NK-92 treated with Interleukin-12 subunit alpha and Interleukin-12 subunit beta, amount 100 ng/mL, for 24 hours (cell line): ENCODE data around the gene LDLRAD4.
"Not testable (repeated sequence)": the region's sequence is repeated elsewhere in the genome, so short reads cannot be mapped to it uniquely, and the experiment has no call there.

Experiments
- DNase-seq: peaks from one replicate; lab custom pipeline; 2025; lab: John Stamatoyannopoulos, UW

The LDLRAD4 gene

DNA sequence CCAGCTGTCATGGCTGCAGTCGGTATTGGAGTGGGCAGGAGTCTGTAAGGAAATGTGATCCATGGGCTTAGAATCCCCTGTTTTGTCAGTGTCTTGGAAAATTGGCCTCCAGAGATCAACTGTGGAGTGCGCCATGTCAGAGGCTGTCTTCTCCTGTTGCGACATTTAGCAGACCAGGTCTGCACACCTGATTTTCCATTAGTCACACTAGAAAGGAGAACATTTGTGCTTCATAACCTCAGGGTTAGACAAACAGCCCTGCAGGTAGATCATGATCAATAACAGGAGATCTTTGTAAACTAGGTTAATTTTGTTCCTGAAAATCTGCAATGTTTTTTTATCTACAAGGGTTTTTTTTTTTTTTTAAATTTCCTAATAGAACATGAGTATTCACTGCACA is 28.0 kb downstream of the LDLRAD4 start:
- no peak for DNase-seq

DNA sequence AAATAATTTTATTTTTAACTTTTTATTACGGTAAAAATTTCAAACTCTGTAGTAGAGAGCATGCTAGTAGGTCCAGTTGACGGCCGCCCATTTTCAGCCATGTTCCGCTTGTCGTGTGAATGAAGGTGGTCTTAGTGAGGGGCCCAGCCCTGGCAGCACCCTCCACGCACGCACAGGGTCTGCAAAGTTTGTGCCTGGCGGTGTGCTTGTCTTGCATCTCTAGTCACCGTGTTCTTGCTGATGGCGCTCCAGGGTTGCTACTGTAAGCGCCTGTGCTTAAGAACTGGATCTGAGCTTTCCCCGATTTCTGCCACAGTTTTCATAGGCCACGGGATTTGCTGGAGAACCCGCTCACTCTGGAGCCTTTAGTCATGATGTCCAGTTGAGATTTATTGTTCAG is 28.9 kb downstream of the LDLRAD4 start:
- no peak for DNase-seq

DNA sequence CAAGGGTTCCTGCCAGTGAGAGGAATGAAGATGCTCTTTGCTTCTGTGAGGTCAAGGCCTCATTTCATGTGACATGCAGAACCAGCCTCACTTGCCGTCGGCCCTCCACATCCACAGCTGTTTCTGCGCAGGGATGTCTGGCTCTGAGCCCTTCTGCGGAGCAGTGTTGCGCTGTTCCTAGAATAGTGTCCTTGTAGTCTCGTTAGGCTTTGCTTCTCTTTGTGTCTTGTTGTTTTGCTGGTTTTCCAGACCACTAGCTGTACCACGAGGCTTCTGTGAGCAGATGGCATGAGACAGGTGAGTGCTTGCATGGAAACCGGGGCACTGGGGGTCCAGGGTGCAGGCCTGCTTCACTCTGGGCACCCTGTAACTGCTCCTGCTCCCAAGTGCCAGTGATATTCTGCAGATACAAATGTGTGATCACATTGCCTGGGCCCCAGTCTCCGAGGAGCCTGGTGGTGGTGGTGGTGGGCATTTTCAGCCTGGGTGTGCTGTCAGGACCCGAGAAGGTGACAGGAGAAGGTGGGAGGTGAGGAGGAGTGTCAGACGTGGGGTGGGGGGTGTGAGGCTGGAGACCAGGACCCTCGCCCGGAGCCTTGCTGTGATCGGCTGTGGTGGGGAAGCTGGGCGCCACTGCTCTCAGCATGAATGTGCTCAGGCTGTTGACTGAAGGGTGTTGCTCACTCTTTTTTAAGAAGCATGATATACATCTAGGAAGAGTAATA is 34.3 kb downstream of the LDLRAD4 start:
- no peak for DNase-seq

DNA sequence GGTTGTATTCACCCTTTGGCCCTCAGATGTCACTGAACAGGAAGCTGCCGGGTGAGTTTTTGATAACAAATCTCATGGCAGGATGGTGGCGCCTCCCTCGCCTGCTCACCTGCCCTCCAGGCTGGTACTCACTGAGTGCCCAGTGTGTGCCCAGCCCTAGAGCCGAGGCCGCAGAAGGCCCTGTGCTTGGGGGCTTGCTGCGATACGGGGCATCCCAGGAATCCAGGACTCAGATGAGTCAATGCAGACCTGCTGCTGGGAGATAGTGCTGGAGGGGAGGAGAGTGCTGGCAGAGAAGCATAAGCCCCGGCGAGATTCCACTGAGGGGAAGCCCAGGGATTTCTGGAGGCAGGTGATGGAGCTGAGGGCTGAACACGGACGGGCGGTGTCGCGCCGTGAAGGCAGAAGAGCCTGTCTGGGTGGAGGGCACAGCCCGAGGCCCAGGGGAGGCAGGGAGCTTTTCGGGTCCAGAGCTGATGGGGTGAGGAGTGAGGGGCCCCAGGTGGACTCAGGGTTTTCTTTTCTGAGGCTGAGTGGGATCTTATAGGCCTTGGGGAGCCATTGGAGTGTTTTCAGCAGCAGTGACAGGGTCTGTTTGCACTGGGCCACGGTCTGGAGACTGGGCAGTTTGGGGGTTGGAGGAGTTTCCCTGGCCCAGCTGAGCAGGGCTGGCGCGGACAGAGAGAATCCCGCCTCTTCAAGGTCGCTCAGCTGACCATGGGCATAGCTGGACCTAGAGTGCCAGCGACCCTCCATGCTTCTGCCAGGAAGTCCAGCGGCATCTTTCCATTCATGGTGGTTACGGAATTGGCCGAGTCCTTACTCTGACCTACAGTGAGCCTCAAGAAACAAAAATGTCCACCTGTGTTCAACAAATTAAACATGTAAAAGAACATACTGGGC is 35.5 kb downstream of the LDLRAD4 start:
- no peak for DNase-seq

DNA sequence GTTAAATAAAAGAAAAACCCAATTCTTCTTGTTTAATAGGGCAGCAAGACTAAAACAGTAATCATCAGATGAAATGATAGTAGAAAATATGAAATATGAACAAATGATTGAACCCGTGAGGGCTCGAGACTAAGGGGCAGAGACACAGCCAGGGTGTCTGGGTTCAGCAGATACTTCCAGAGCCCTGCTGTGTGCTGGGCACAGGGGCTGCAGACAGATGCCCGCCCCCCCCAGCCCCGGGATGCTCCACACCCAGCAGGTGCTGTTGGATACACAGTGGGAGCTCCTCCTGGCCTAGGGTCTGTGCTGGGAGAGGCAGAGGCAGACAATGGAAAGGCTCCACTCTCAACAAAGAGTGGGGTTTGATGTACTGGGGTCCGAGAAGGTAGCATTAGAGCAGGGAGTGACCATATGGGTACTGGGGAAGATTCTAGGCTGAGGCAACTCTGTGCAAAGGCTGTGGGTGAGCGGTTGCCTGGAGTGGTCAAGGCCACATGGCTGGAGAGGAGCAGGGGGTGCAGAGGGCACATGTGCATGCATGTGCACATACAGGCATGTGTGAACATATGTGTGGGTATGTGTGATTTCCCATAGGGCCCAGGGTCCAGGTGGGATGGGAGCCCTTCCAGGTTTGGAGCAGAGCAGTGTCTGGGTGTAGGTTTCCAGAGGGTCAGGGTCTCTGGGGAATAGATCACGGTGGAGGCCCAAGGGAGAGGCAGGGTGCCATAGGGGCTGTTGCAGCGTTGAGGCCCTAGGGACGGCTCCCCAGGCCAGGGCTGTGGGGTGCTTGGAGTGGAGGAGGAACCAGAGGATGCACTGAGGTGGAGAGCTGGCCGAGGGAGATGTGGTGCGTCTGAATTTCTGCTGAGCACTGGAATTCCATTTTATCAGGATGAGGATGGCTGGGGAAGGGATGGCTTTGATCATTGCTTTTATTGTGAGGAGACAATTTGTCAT is 36.7 kb downstream of the LDLRAD4 start:
- no peak for DNase-seq

DNA sequence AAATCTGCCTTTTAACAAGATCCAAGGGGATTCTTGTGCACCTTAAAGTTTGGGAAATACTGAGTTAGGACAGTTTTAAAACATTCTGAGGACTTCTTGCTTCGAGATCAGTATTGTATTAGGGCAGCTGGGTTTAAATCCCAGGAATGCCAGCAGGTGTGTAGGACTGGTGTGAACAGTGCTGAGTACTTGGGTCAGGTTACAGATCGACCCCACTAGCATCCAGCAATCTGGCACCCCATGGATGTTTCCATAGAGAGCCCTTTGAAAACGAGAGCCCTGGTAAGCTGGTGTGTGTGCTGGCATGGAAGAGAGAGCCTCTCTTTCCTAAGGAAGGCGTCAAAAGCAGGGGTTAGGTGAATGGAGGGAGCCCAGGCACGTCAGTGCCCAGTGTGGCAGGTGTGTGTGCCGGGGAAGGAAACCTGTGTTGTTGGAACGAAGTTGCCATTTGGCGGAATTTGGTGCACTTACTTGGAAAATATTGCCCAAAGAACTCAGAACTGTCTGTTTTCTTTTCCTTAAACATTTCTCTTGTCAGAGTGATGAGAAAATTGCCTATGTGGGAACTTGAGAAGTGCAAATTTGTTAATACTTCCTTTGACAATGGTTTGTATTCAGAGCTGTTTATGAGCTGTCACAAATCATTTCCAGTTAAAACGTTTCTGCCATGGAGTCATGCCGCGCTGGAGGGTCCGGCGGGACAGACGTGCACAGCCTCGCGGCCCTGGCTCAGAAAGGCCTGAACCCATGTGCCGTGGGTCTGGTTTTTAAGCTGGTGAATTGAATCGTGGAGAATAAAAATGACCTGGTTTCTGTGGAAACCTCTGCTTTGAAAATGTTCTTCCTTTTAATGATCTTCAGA is 38.1 kb downstream of the LDLRAD4 start:
- no peak for DNase-seq

DNA sequence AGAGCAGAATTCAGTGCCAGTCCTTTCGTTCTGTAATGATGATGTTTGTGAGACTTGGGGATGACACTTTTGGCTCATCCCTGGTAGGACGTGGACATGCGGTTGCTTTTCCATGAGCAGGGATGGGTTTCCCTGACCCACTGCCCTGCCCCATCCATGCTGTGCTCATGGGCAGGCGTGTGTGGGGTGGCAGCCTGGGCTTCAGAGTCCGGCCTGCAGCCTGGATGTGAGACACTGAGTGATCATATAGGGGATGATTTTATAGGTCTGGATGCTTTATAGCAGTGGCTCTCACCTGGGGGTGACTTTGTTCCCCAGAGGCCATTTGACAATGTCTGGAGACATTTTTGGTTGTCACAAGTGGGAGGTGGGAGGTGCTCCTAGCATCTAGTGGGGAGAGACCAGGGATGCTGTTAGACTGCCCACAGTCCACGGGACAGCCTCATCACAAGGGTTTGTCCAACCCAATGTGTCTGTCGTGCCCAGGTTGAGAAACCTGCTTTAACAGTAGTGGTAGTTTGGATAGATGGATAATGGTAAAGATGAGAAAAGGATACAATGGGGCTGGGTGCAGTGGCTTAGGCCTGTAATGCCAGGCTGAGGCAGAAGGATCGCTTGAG is 38.9 kb downstream of the LDLRAD4 start:
- DNase-seq, result no peak

DNA sequence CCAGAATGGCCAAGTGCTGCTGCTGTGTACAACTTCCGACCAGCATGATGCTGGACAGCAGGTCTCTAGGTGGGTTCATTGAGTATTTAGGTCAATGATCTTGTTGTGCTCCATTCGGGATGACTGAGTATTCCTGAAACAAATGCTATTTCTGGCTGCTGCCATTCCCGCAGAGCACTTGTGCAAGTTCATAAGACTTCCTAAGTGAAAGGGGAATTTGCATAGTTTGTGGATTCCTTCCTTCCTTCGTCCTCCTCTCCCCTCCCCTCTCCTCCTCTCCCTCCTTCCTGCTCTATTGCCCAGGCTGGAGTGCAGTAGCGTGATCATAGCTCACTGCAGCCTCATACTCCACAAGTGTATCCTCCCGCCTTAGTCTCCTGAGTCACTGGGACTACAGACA is 40.4 kb downstream of the LDLRAD4 start:
- no peak for DNase-seq

DNA sequence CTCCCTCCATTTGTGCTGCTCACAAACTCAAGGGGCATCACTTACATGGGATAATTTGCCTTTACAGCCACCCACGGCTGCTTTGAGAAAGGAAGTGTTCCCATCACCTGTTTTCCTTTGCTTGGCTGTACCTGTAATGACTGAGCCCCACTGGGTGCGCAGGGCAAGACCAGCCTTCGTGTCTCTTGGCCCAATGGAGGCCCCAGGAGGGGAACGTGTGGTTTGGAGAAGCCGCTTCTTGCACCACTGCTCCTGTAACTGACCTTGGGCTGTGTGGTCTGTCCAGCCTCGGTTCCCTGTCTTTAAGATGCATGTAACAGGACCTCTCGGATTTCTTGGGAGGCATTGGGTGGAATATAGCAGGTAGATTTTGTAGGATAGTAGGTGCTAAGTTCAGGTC is 41.1 kb downstream of the LDLRAD4 start:
- DNase-seq, result no peak

DNA sequence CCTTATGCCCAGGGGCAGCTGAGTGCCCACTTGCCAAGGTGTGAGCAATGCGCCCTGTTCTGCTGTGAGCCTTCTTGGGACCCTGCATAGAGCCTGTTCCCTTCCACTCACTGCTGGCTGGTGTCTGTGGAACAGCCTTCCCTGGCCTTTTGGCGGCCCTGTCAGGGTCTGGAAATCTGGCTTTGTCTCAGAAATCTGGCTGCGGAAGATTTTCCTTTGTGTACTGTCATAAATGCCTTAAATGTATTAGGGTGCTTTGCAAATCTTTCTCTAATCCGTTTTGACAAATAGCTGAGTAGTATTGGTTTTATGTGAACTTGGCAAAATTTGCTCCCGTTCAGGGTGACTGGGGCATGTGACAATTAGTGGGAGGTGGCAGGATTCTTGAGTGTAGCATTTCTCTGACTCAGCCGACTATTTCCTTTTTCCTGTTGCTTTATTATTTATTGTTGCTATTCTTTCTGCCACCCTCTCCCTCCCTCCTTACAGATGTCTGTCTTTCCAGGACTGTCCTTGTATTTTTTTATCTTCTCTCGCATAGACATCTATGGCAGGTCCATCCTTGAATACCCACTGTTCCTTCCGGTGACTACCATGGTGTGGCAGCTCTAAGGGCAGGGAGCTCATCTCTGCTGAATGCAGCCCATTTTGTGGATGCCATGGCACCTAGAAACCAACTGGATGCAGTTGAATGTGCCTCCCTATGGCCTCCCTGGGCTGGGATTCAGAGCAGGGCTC is 41.8 kb downstream of the LDLRAD4 start:
- DNase-seq, result no peak

DNA sequence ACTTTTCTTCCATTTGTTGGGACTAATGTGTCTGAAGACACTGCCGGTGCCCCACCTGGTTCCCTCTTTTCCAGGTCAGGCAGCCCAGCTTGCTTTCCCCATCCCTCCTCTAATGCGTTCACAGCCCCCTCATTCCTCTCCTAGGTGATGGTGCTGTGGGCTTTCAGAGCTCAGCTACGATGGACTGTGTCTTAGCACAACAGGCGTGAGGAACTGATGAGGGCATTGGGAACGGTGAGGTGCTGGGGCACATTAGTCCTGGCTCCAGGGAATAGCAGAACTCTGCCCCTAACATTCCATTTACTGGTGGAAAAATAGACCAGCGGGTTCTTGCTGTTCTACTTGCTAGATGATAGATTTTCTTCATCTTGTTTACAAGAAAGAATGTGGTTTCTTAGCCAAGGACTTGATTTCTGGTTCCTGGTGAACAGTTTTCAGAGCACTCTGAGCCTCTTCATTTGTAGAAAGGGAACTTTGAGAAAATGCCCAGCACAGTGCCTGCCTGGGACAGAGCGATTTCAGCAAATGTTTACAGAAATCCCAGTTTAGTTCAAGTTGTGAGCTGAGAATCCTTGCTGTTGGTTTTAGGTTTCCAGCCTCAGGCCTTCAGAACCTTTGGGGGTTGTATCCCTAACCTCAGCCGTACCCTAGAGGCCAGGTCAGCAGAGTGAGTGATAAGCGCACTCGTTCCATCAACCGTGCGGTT is 42.5 kb downstream of the LDLRAD4 start:
- DNase-seq, result no peak

DNA sequence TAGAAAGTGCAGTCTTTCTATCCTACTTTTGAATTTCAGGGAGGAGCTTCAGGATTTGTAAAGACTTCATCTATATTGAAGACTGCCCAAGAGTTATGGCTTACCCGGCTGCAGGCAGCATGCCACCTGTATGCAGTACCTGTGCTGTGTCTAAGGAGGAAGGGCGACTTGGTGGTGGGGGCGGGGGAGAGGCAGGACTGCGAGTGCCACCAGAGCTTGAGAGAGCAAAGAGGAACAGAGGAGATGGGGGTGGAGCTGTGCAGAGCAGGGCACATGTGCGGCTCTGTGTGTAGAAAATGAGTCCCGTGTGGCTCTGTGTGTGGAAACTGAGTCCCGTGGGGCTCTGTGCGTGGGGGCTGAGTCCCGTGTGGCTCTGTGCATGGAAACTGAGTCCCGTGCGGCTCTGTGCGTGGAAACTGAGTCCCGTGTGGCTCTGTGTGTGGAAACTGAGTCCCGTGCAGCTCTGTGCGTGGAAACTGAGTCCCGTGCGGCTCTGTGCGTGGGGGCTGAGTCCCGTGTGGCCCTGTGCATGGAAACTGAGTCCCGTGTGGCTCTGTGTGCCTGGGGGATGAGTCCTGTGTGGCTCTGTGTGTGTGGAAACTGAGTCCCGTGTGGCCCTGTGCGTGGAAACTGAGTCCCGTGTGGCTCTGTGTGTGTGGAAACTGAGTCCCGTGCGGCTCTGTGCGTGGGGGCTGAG is 43.2 kb downstream of the LDLRAD4 start:
- no peak for DNase-seq

DNA sequence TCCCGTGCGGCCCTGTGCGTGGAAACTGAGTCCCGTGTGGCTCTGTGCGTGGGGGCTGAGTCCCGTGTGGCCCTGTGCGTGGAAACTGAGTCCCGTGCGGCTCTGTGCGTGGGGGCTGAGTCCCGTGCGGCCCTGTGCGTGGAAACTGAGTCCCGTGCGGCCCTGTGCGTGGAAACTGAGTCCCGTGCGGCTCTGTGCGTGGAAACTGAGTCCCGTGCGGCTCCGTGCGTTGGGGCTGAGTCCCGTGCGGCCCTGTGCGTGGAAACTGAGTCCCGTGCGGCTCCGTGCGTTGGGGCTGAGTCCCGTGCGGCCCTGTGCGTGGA is 43.8 kb downstream of the LDLRAD4 start:
- not testable (repeated sequence) for DNase-seq

DNA sequence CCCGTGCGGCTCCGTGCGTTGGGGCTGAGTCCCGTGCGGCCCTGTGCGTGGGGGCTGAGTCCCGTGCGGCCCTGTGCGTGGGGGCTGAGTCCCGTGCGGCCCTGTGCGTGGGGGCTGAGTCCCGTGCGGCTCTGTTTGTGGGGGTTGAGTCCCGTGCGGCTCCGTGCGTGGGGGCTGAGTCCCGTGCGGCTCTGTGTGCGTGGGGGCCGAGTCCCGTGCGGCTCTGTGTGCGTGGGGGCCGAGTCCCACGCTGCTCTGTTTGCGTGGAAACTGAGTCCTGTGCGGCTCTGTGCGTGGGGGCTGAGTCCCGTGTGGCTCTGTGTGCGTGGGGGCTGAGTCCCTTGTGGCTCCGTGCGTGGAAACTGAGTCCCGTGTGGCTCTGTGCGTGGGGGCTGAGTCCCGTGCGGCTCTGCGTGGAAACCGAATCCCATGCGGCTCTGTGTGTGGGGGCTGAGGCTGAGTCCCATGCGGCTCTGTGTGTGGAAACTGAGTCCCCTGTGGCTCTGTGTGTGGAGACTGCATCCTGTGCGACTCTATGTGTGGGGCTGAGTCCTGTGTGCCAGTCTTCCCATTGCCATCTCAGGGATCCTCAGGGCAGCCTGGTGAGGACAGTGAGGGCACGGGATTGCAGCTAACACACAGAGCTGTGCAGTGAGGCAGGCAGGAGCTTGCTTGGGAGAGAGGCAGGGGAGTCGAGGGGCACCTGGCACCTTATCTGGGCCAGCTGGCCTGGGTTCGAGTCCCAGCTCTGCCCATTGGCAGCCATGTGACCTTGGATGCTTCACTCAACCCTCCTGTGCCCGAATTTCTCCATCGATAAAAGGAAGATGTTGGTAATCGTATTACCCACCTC is 44.5 kb downstream of the LDLRAD4 start:
- DNase-seq, result no peak

DNA sequence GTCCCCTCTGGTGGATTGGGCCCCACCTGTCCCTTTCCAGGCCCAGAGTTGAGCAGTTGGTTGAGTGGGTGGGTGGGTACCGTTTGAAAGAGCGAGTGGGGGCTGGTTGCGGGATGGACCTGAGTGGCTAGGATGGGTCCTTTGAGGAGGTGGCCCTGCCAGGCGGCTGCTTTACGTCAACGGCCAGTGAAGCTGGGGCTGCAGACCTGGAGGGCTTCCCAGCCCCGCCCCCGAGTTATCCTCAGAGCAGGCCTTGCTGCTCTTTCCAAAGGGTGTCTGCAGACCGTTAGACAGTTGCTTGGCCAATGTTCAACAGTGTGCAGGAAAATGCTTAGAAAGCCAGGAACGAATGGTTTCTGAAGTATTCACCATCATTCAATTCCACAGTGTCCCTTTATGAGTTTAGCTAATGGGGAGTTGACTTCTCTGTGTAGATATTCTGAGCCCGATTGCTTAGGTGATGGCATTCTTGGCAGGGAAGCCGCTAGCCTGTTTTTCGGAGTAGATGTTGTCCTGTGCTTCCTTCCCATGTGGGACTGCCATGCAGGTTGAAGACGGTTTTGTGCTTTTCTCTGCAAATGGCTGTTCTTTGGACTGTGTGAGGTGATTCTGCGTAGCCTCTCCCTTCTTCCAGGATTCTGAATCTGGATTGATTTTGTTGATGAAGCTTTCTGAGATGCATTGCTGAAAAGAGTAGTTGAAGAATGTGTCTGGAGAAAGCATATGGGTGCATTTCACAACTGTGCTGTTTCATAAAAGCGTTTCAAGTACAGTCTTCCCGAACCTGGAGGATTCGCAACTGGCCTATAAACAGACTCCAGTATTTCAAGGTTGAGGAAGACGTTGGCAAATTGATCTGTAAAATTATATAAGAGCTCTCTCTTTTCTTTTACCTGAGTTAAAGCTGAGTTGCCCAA is 45.8 kb downstream of the LDLRAD4 start:
- no peak for DNase-seq

DNA sequence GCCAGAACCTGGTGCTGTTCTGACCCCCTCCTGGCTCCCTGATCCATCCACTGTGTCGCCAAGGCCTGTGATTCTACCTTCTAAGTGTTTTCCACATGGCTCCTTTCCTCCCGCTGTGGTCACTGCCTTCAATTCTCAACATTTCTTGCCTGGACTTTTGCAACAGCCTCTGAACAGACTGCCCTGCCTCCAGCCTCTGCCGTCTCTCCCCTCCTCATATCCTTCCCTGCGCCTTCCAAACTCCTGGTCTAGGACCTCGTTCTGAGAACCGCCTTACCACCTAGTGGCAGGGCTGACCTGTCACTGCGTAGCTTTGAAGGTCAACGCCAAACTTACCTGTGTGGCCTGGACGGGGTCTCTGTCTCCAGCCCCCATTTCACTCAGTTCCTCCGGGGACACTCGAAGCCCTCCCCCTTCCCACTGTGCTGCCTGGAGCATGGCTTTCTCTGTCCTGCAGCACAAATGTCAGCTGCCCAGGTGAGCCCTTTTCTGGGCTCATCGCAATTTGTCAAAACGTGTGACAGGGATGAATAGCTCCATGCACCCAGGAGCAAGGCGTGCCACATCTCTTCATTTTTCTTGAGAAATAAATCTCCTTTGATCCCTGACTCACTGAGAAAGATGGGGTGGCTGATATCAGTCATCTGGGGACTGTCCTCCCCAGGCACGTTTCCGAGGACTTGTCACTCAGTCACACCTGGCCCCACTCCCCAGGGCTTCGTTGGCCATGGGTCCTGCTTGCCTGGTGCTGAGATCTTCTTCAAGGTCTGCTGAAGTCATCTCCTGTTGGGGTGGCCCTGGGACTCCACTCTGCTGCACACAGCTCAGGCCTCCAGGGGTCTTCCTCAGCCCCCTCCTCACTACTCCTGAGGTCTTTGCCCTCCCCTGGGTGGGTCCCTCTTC is 46.7 kb downstream of the LDLRAD4 start:
- DNase-seq, result no peak
